ENCODE results near the gene TMOD1. TPM values are rescaled to one million over a fixed set of nuclear protein-coding genes. Genes with fewer than 3 reads are reported as not detected.

The TMOD1 gene
- total and polyA plus RNA-seq, 2 of the 8 experiments (the other 6 are each of a cell fraction or from before 2014, with no cell fraction given), result 0.17 to 0.88 TPM

- TF ChIP-seq BCL11A (IDR thresholded peaks at IDR 0.05; ENCODE audit: low read depth in 2 of 2, low read length in 2 of 2), result no peak
- TF ChIP-seq KDM1A (IDR thresholded peaks at IDR 0.05; ENCODE audit: borderline replicate concordance, low read length), result no peak
- TF ChIP-seq JUN (IDR thresholded peaks at IDR 0.05; ENCODE audit: low read depth, low read length), result no peak
These were observed 20.7 kb upstream of the TMOD1 start (continued) for GRCh38 chr9:97480749-97481148.

Measured in H1 (cell line).